ENCODE measurements around the gene SH3PXD2B.

DNA sequence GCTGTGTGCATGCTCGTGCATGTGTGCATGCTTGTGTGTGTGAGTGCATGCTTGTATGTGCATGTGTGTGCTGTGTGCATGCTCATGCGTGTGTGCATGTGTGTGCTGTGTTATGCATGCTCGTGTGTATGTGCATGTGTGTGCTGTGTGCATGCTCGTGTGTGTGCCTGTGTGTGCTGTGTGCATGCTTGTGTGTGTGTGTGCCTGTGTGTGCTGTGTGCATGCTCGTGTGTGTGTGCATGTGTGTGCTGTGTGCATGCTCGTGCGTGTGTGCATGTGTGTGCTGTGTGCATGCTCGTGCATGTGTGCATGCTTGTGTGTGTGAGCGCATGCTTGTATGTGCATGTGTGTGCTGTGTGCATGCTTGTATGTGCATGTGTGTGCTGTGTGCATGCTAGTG lies 30.3 kb upstream of the SH3PXD2B start:
- no peak for TF ChIP-seq CTCF (IDR thresholded peaks at IDR 0.05)
- no peak for TF ChIP-seq ZFX (IDR thresholded peaks at IDR 0.05; ENCODE audit: borderline replicate concordance)

Measured in 22Rv1 (cell line).